Stomach (tissue), 9 donors: ENCODE data around the gene PITPNC1. TPM values are rescaled to one million over a fixed set of nuclear protein-coding genes. Genes with fewer than 3 reads are reported as not detected.
"Not testable (repeated sequence)": the region's sequence is repeated elsewhere in the genome, so short reads cannot be mapped to it uniquely, and the experiment has no call there.

Experiments used
- DNase-seq, 2 donors: peaks; one replicate each; pipeline versions ENCODE4 v3.0.0 to v3.0.0-alpha.2; 2013 to 2019
- H3K27ac ChIP-seq, 5 donors: fragments of 200-600 bp in 4 of 5; sonication (generic) in 4 of 5; one replicate each; pipeline ENCODE4 v1.5.1; 2013 to 2019; ENCODE audit warnings: mild to moderate bottlenecking in 1 of 5, moderate library complexity in 1 of 5
- H3K27me3 ChIP-seq, 3 donors: fragments of 200-600 bp; sonication (generic); one replicate each; pipeline ENCODE4 v1.5.1; 2017 to 2019; ENCODE audit warnings: mixed run types in 1 of 3
- H3K36me3 ChIP-seq, 4 donors: fragments of 200-600 bp; sonication (generic); 1 replicate in 3 of 4; 2 replicates in 1 of 4; pipeline ENCODE4 v1.5.1; 2016 to 2019
- H3K4me1 ChIP-seq, 4 donors: fragments of 200-600 bp; sonication (generic); one replicate each; pipeline ENCODE4 v1.5.1; 2016 to 2019
- H3K4me3 ChIP-seq, 4 donors: fragments of 200-600 bp; sonication (generic) in 3 of 4; one replicate each; pipeline ENCODE4 v1.5.1; 2016 to 2019; ENCODE audit warnings: mild to moderate bottlenecking in 1 of 4
- H3K9me3 ChIP-seq, 4 donors: fragments of 200-600 bp; sonication (generic); one replicate each; pipeline ENCODE4 v1.5.1; 2016 to 2019
- EP300 ChIP-seq: sonication (generic); formaldehyde crosslinking; IDR thresholded peaks from one replicate; pipeline ENCODE4 v1.6.1; 2017; ENCODE audit warnings: antibody characterized with exemption
- POLR2A ChIP-seq, 4 donors: fragments of 450-650 bp; IDR thresholded peaks; one replicate each; pipeline ENCODE4 v1.6.1; 2016; ENCODE audit warnings: antibody characterized with exemption in 4 of 4, control low read depth in 2 of 4, mild to moderate bottlenecking in 1 of 4, moderate library complexity in 1 of 4
- POLR2AphosphoS5 ChIP-seq, 3 donors: sonication (generic); formaldehyde crosslinking; IDR thresholded peaks; one replicate each; pipeline ENCODE4 v1.6.1; 2016; ENCODE audit warnings: antibody characterized with exemption in 3 of 3
- WGBS, 5 donors: extraction: QIAGEN DNeasy Blood & Tissue Kit in 3 of 5; methylation state at CpG; one replicate each; pipeline versions ENCODE4 v1.1.5 to v1.1.7; 2013 to 2018; 5-methylcytosine and 5-hydroxymethylcytosine counted together
- intact Hi-C: fragments of 100-400 bp; cut with DNase I; formaldehyde crosslinking; loops from one replicate; pipeline ENCODE4 v1.15.1; 2023; ENCODE audit warnings: low total_unique reads
- polyA plus RNA-seq, 3 donors: library from polyadenylated mRNA; stranded (reverse); fragments of 200-250 nt; gene quantifications; one replicate each; pipeline ENCODE4 v1.2.3, GENCODE V29; 2013
- total RNA-seq, 5 donors: library from RNA; depleted of rRNA; stranded (reverse); fragments of >200 nt; gene quantifications; one replicate each; pipeline versions ENCODE4 v1.1.0 to v1.2.3, GENCODE V29; 2014 to 2016
- TF ChIP-seq, protein P1 (sequence below), 7 experiments: fragments of 450-650 bp in 4 of 7; fragments of 200-600 bp in 3 of 7; sonication (generic) in 3 of 7; IDR thresholded peaks; one replicate each; pipeline ENCODE4 v1.5.1; 2016 to 2019; ENCODE audit warnings: antibody characterized with exemption in 7 of 7, control low read depth in 2 of 7, mild to moderate bottlenecking in 1 of 7
- donor health status: healthy with polysubstance abuse.
- donor health status: Bipolar disorder and iron deficiency.
- donor health status: healthy.

PITPNC1 gene
- total and polyA plus RNA-seq, 8 donors = 2.3 to 25.3 (median 14.4) TPM

- H3K27ac ChIP-seq = no peak overlapping the region
- DNase-seq = no peak
- no peaks in the 10 kb centered on the region for H3K9me3 ChIP-seq
- H3K36me3 ChIP-seq = no peaks in the 10 kb centered on the region
- no peaks in the 10 kb centered on the region for H3K27me3 ChIP-seq
- peaks cover 0 to 32% (median 11%) of the 10 kb centered on the region in 4 donors for H3K4me1 ChIP-seq
- no peak for TF ChIP-seq POLR2AphosphoS5 (IDR thresholded peaks at IDR 0.05)
- intact Hi-C loops = no loop called here
- no peak overlapping the region for H3K4me3 ChIP-seq
- WGBS, 5 donors = 81 to 96% (median 90%) methylated on average over 6 of the region's 6 CpGs
These were observed 26.4 kb downstream of the PITPNC1 start for GRCh38 chr17:67403483-67403882.

GRCh38 chr17:67408455-67408830, 31.4 kb downstream of the PITPNC1 start:
- WGBS, 5 donors = 54 to 69% (median 61%) methylated on average over 3 of the region's 3 CpGs
- DNase-seq, intact Hi-C loops, H3K4me3 ChIP-seq, H3K36me3 ChIP-seq, H3K27me3 ChIP-seq, H3K27ac ChIP-seq, H3K9me3 ChIP-seq: not testable (repeated sequence)
- H3K4me1 ChIP-seq = peaks cover 8 to 22% (median 13%) of the 10 kb centered on the region in 4 donors

- intact Hi-C loops = no loop called here
- H3K4me3 ChIP-seq = no peak overlapping the region
- H3K36me3 ChIP-seq = no peaks in the 10 kb centered on the region
- no peak overlapping the region for H3K27ac ChIP-seq
- H3K9me3 ChIP-seq = no peaks in the 10 kb centered on the region
- no peak for DNase-seq
- WGBS, 5 donors = 79 to 95% (median 91%) methylated on average over 4 of the region's 4 CpGs
- H3K27me3 ChIP-seq = no peaks in the 10 kb centered on the region
- peaks cover 8 to 22% (median 13%) of the 10 kb centered on the region in 4 donors for H3K4me1 ChIP-seq
- TF ChIP-seq POLR2A (IDR thresholded peaks at IDR 0.05) (no peak), POLR2AphosphoS5 (IDR thresholded peaks at IDR 0.05) (no peak), EP300 (no peak)
- TF ChIP-seq, protein P1, sequence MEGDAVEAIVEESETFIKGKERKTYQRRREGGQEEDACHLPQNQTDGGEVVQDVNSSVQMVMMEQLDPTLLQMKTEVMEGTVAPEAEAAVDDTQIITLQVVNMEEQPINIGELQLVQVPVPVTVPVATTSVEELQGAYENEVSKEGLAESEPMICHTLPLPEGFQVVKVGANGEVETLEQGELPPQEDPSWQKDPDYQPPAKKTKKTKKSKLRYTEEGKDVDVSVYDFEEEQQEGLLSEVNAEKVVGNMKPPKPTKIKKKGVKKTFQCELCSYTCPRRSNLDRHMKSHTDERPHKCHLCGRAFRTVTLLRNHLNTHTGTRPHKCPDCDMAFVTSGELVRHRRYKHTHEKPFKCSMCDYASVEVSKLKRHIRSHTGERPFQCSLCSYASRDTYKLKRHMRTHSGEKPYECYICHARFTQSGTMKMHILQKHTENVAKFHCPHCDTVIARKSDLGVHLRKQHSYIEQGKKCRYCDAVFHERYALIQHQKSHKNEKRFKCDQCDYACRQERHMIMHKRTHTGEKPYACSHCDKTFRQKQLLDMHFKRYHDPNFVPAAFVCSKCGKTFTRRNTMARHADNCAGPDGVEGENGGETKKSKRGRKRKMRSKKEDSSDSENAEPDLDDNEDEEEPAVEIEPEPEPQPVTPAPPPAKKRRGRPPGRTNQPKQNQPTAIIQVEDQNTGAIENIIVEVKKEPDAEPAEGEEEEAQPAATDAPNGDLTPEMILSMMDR (IDR thresholded peaks at IDR 0.05) = no peak
These were observed 34.3 kb downstream of the PITPNC1 start for GRCh38 chr17:67411397-67411796.

DNA sequence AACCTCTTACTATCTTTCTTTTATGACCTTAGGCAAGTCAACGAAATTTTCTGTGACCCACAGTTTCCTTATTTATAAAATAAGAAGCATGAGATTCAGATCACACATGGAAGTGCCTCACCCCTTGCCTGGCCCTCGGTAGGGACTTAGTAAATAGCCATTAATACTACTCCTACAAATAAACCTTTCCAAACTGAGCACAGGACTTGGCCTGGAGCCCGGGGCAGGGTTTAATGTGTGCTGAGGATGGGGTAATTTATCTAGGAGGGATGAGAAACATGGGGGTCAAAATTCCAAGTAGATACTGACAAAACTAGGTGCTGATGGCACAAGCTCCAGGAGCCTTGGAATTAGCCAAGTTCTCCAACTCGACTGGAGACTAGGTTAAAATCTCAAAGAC, 35.0 kb downstream of the PITPNC1 start:
- TF ChIP-seq EP300 (no peak), POLR2AphosphoS5 (IDR thresholded peaks at IDR 0.05) (no peak), POLR2A (IDR thresholded peaks at IDR 0.05) (no peak)
- TF ChIP-seq, protein P1 (IDR thresholded peaks at IDR 0.05) = no peak
- H3K27me3 ChIP-seq = no peaks in the 10 kb centered on the region
- H3K36me3 ChIP-seq = no peaks in the 10 kb centered on the region
- H3K4me3 ChIP-seq = no peak overlapping the region
- intact Hi-C loops = no loop called here
- H3K4me1 ChIP-seq = peaks cover 8 to 22% (median 13%) of the 10 kb centered on the region in 4 donors
- 40 to 49% (median 48%) methylated on average over 4 of the region's 4 CpGs for WGBS, 5 donors
- DNase-seq = no peak
- H3K27ac ChIP-seq = no peak overlapping the region
- no peaks in the 10 kb centered on the region for H3K9me3 ChIP-seq

GRCh38 chr17:67412941-67413340, 35.9 kb downstream of the PITPNC1 start:
- H3K27ac ChIP-seq = no peak overlapping the region
- no peak for DNase-seq
- no peaks in the 10 kb centered on the region for H3K36me3 ChIP-seq
- WGBS, 5 donors = 33 to 49% (median 44%) methylated on average over 2 of the region's 2 CpGs
- H3K4me1 ChIP-seq = peaks cover 8 to 21% (median 12%) of the 10 kb centered on the region in 4 donors
- no peak overlapping the region for H3K4me3 ChIP-seq
- no peaks in the 10 kb centered on the region for H3K27me3 ChIP-seq
- intact Hi-C loops = no loop called here
- TF ChIP-seq, protein P1 (IDR thresholded peaks at IDR 0.05) = no peak
- TF ChIP-seq EP300 (no peak), POLR2A (IDR thresholded peaks at IDR 0.05) (no peak), POLR2AphosphoS5 (IDR thresholded peaks at IDR 0.05) (no peak)
- H3K9me3 ChIP-seq = no peaks in the 10 kb centered on the region
